GM21825 (cell line): ENCODE measurements around the gene FGD2.

Experiments
- ATAC-seq: cut with Tn5 transposase; IDR thresholded peaks from one replicate; pipeline ENCODE4 v1.9.1; 2021; ENCODE audit warnings: mild to moderate bottlenecking, moderate library complexity; ENCODE audit not compliant: unreplicated experiment

The FGD2 gene

GRCh38 chr6:36970892-36971842, 34.3 kb upstream of the FGD2 start:
- ATAC-seq = no peak

DNA sequence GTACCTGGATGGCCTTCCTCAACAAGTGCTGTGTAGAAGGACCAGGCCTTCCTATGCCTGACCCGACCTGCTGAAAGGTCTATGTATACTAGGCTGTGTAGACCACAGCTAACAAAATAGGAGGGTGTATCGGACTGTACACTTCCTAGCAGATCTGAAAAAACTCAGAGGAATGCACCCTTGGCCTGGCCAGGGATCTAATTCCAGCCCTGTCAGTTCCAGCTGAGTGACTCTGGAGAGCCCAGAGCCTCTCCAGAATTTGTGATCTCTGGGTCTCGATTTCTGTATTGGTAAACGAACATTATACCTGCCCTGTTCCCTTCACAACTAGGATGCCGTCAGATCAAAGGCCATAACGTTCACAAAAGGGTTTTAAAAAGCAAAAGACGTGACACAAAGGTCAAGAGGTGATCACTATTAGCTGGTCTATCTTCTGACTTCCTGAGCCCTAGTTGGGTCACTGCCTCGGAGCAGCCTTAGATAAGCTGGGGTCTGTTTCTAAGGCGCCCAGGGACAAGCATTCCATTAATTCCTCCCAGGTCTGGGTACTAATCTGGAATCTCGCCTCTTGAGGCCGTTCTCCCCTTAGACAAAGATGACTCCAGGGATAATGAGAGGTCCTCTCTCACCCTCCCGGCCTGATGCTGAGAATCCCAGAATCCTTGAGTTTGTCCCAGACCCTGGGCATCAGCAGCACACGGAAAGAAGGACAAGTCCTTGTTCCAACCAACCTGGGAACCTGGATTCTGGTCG, 33.4 kb upstream of the FGD2 start:
- no peak for ATAC-seq

- ATAC-seq = no peak
Observed at GRCh38 chr6:36973190-36973589, 32.3 kb upstream of the FGD2 start.

GRCh38 chr6:36973647-36974046, 31.8 kb upstream of the FGD2 start:
- no peak for ATAC-seq

DNA sequence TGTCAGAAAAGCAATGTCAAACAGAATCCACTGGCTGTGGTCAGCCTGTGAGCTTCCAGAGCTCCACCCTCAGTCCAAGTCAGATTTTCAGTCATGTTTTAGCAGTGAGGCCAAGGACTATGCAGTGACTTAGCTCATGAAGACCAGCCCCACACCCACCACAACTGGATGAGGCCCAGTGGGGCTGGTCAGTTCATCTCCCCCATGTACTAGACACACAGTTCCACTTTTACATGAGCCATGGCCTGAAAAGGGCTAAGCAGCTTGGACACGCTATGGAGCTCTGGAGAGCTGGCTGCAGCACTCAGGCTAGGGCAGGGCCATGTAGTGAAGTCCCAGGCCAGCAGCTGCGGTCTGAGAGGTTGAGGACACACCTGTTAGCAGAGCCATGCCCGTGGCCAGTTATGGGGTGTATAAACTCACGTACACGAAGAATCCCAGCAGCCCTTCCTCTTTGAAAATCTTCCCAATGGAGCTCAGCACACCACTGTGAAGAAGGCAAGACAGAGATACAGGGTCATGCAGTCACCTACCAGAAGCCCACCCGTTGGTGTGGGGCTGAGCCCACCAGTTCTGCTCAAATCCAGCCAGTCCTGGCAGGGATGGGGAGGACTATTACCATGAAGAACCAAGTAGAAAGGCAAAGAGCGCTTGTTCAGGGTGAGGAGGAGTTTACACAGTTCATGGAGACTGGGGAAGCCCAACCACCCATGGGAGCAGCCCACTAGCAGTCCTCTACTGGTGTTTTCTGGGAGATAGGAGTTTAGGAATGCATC, 30.0 kb upstream of the FGD2 start:
- no peak for ATAC-seq

DNA sequence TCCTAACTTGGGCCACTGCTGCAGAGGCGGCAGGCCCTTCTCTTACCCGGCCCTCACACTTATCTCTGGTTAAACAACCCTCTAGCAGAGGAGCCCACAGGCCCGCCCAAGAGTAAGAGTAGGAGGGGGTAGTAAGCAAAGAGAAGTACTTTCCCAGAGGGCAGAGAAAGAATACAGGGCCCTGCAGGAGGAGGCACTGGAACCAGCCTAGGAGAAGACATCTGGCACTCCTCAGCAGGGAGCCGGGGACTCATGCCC, 29.5 kb upstream of the FGD2 start:
- ATAC-seq = no peak

DNA sequence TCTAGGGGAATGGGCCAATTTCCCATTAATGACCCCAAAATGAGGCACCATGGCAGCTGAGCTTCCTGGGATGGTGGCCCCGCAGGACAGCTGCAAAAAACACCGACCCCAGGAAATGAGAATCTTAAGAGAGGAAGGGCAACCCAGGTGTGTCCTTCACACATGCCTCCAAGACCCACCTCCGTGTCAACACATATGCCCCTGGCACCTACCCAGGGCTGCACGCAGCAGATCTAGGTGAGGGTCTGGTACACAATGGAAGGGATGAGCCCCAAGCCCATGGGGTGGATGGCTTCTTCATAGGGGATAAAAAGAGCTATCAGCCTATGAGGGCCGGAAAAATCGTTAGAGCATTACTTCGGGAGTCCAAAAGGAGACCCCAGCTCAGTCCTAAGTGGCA, 28.9 kb upstream of the FGD2 start:
- ATAC-seq = no peak

DNA sequence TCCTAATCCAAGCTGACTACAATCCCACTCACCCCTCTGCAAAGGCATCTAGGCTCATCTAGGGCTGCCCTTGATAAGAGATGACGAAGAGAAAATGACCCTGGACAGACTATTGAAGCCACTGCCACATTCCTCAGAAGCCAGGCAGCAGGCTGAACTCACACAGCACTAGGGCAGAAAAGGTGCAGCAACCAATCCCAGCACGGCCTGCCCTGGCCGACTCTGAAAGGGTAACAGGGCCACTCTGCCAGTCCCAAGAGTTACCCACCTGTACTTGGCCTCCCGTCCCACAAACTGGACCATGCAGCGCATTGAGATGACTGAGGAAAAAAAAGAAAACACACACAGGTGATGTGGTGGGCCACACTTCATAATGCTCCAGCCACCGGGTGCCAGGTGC, 28.5 kb upstream of the FGD2 start:
- no peak for ATAC-seq

- ATAC-seq = no peak
Observed at GRCh38 chr6:36977470-36977941, 27.9 kb upstream of the FGD2 start.

GRCh38 chr6:36978421-36979346, 26.8 kb upstream of the FGD2 start:
- ATAC-seq = no peak

DNA sequence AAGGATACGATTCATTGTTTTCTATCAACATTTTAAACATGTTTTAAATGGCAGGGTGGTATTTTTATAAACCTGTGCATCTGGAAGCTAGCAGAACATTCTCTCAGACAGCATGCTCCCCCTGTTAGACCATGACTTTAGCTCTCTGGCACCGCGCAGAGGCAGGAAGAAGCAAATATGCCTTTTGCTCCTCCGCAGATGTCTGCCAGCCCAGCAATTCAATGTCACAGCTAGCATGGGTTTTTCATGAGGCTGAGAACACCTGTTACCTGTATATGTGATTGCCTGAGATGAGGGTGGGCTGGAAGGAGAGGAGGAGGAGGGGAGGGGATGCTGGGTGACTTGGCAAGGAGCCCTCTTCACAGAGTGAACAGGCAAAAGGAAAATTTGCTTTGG, 26.1 kb upstream of the FGD2 start:
- ATAC-seq = no peak

DNA sequence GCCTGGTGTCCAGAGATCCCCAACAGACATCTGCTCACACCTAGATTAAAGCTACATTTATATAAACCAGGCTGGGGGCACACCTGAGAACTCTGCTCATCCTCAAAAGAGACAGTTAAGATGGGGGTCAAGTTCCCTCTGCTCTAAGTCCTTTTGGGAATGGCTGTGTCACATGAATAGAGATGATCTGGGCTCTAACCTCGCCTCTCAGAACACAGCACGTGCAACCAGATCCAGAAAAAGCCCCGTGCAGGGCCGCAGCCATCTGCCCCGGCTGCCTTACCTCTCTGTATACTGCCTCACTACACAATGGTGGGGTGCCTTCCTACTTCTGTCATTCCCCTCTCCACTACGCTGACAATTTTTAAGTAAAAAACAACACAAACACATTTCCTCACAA, 25.3 kb upstream of the FGD2 start:
- ATAC-seq = no peak

- ATAC-seq = no peak
Observed at GRCh38 chr6:36980876-36981619, 24.4 kb upstream of the FGD2 start.

DNA sequence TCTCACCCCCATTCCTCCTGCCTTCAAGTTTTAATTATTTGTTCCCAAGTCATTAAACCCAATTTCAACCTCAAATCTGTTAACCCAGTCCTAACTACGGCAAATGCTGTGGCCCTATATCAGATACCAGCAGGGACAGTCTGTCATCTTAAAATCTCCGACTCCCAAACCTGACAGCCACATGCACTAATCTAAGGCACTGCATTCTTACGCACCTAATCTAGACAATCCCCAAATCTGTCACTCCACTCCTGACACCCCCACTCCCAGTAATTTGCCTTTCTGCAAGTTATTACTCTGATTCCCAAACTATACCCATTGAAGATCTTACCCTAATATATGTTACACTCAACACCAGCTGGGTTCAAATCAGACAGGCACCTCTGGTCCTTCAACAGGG, 21.9 kb upstream of the FGD2 start:
- ATAC-seq = no peak

DNA sequence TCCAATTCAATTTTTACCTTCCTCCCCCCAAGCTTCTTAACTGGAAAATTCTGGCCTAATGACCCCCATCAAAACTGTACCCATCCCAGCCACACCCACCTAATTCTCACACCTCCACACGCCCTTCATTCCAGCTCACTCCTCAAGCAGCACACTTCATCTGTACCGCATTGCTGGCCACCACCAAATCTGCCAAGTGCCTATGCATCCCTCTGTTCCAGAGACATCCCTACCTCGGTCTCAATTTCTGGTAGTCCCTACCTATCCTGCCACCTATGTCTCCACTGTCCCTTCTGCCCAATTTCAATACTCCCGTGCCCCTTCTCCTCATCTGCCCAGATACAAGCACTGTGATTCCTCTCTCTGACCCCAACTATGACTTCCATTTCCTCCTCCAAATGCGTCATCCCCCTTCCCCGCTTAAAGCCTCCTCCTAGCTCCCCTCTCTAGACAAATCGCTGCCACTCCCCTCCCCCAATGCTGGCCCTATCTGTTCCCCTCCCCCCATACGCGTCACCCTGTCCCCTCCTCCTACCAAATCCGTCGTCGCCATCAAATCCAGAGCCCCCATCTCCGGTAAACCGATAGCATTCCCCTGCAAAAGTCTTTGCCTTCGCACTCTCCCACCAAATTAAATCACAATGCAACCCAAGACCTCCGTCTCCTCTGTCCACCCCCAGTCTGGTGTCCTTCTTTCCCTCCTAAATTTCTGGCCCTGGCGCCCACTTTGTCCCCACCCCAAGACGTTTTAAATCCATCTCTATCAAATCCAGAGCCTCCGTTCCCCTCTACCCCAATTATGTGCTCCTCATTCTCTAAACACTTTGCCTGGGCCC, 20.7 kb upstream of the FGD2 start:
- ATAC-seq = no peak

DNA sequence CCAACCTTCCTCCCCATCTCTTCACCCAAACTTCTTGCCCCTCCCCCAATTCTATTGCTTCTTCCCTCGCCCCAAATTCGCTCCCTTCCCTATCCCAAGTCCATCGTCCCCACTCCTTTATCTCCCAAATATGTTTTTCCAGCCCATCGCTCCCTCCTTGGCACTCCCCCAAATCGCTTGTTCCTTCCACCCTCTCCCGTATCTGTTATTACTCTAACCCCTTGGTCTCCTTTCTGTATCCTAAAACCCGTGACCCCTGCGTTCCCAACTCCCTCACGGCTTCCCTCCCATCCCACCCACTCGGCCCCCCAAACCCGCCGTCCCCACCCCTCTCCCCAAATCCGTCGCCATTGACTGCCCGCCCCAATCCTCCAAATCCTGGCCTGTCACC, 20.0 kb upstream of the FGD2 start:
- no peak for ATAC-seq

DNA sequence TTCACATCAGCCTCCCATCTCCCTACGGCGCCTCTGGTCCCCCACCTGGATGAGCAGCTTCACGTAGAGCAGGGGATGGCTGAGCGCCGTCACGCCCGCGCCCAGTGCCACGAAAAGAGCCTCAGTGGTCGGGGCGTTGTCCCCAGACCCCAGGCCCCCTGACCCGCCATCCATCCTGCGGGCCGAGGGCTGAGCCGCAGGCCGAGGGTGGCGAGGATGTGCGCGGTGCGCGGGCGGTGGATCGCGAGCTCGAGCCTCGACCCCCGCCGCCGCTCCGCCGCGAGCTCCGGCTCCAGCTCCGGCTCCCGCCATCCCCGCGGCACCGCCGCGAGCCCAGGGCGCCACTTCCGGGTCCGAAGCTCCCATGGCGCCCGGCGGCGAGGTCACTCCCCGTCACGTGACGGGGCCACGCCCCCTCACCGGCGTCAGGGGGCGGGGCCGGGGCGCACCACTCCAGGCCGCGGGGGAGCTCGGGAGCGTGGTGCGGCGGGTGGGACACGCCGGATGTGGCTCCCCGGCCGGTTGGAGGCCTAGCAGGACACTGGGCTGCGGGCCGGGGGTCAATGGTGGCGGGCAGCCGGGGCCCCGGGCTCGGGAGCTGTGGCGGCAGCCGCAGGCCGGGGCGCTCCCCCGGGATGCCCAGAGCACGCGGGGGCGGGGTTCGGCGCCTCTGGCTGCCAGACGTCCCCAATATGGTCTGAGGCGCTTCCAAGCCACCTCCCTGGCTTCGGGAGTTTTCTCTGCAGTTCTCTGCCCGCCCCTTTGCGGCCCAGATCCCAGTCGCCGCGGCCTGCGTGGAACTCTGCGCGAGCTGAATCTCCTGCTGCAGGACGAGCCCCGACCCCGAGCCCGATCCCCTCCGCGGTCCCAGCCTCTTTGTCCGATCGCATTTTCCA, 19.4 kb upstream of the FGD2 start, which contains the start of gene MTCH1:
Gene MTCH1, minus strand, starts transcription at position 389 of the 896 bp plus-strand sequence. Its CDS starts 23 bp downstream, at position 366.
- ATAC-seq = peak; percentile 75

DNA sequence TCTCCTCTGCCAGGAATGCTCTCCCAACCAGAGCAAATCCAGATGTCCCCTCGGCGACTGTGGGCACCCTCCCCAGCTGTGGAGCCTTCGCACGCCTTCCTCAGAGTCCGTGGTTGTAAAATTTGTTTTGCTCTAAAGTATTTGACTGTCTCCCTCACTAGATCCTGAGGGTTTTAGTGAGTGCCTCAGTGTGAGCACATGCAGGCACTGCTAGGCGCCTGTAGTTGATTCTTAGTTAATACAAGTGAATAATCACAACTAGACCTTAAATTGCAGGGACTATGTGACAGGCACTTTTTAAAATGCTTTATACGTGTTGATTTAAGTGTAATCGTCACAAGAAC, 18.8 kb upstream of the FGD2 start:
- ATAC-seq = no peak
